ENCODE measurements around the gene STEAP3.

GRCh38 chr2:119178776-119179175, 44.9 kb upstream of the STEAP3 start:
- TF ChIP-seq POLR2AphosphoS5 (IDR thresholded peaks at IDR 0.05; ENCODE audit: borderline replicate concordance, low read depth, low read length) (no peak), FOXP2 (optimal IDR thresholded peaks at IDR 0.05; ENCODE audit: control extremely low read depth, extremely low read length, insufficient read depth) (no peak)
